Muscle layer of colon (tissue), 2 donors: ENCODE results near the gene CCDC158.
"Not testable (repeated sequence)": the region's sequence is repeated elsewhere in the genome, so short reads cannot be mapped to it uniquely, and the experiment has no call there.

Experiments used
- H3K27ac ChIP-seq: one replicate; pipeline ENCODE4 v1.7.0; 2013; ENCODE audit warnings: low read depth, mild to moderate bottlenecking, low read length, moderate library complexity
- H3K27me3 ChIP-seq, 2 donors: one replicate each; pipeline ENCODE4 v1.7.0; 2013; ENCODE audit warnings: low read length in 2 of 2, mild to moderate bottlenecking in 2 of 2; ENCODE audit not compliant: insufficient read depth in 2 of 2, control insufficient read depth in 1 of 2
- H3K36me3 ChIP-seq: one replicate; pipeline ENCODE4 v1.7.0; 2013; ENCODE audit warnings: mild to moderate bottlenecking, low read length; ENCODE audit not compliant: insufficient read depth
- H3K4me1 ChIP-seq: one replicate; pipeline ENCODE4 v1.7.0; 2013; ENCODE audit warnings: mild to moderate bottlenecking, low read length; ENCODE audit not compliant: insufficient read depth
- H3K4me3 ChIP-seq, 2 donors: one replicate each; pipeline ENCODE4 v1.7.0; 2013; ENCODE audit warnings: low read length in 2 of 2, low read depth in 1 of 2, mild to moderate bottlenecking in 1 of 2, moderate library complexity in 1 of 2
- H3K9ac ChIP-seq: one replicate; pipeline ENCODE4 v1.7.0; 2013; ENCODE audit warnings: low read length
- H3K9me3 ChIP-seq: one replicate; pipeline ENCODE4 v1.7.0; 2013; ENCODE audit warnings: mild to moderate bottlenecking, low read length
- donor health status: abdominal sarcoma.
- donor health status: Adenocarcinoma of cecum.

Gene CCDC158

DNA sequence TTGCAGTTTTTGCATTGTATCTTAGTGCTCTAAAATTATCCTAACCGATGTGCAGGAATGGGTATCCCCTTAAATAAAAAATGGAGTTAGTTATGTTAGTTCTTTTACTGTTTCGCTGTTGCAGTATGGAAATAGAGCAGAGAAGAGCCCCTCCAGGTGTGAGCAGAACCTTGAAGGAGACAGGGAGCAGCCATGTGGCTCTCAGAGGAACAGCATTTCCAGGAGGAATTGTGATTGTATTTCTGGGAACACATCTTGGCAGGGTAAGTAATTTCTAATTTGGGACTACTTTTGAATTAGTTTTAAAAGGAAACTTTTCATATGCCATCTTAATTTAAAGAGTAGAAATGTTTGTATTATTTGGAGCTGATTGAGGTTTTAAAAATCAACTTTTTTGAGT is 5.3 kb upstream of the CCDC158 start:
- Histone ChIP-seq H3K27me3 (no peaks in the 10 kb centered on the region), H3K4me1 (no peaks in the 10 kb centered on the region), H3K9me3 (no peaks in the 10 kb centered on the region), H3K36me3 (no peaks in the 10 kb centered on the region), H3K27ac (no peak overlapping the region), H3K9ac (no peak overlapping the region), H3K4me3 (no peak overlapping the region)

GRCh38 chr4:76423159-76423558 is 2.2 kb upstream of the CCDC158 start:
- H3K36me3 ChIP-seq, H3K9me3 ChIP-seq: not testable (repeated sequence)

DNA sequence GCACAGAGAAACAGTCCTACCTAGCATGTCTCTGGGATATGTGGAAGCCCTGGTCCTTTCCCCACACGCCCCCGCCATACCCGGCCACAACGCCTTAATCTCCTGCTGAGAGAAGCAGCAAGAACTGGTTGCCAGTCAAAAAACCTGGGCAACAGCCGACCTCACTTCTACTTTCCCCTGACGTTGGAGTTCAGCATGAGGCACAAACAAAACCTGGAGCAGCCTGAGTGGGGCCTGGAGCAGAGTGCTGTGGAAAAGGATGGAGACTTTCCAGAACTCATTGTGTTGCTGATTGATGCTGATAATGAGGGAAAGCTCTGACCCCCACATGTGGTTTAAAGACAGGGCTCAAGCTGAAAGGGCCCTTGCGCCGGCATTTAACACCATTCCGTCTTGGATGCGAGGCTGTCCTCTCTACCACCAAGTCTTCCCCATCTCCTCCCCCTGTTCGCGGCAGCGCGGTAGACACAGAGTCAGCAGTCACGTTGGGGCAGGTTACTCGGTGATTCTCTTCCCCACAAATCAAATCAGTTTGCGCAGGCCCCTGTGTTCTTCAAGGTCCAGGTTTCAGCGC is 666 bp downstream of the CCDC158 start:
- Histone ChIP-seq H3K9me3 (no peaks in the 10 kb centered on the region), H3K9ac (no peak overlapping the region), H3K27ac (no peak overlapping the region), H3K27me3 (peaks cover 0 to 12% of the 10 kb centered on the region in 2 donors), H3K36me3 (no peaks in the 10 kb centered on the region), H3K4me3 (peak overlapping the region; percentile 59 to 60), H3K4me1 (peaks cover 9% of the 10 kb centered on the region)

More at GRCh38 chr4:76423159-76423558, 2.2 kb upstream of the CCDC158 start:
- H3K4me3 ChIP-seq, H3K27ac ChIP-seq, H3K9ac ChIP-seq, H3K4me1 ChIP-seq: not testable (repeated sequence)
- peaks cover 0 to 12% of the 10 kb centered on the region in 2 donors for H3K27me3 ChIP-seq

DNA sequence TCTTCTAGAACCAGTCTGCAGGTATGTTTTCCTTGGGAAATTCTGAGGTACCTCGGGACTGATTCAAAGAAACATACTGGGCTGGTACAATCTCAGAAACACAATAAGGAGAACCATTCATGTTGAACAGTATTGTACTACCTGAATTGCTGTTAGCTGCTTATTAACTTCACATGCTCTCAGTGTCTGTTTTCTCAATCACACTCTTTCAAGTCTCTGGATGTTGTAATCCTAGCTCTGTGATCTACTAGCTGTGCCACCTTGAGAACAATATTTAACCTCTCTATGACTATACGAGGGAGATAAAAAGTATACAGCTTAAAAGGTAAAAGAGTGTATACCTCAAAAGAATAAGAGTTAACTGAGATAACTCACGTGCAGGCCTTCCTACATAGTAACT is 10.3 kb downstream of the CCDC158 start:
- Histone ChIP-seq H3K4me3 (no peak overlapping the region), H3K9me3 (no peaks in the 10 kb centered on the region), H3K36me3 (no peaks in the 10 kb centered on the region), H3K27me3 (no peaks in the 10 kb centered on the region), H3K4me1 (no peaks in the 10 kb centered on the region), H3K9ac (no peak overlapping the region), H3K27ac (no peak overlapping the region)

DNA sequence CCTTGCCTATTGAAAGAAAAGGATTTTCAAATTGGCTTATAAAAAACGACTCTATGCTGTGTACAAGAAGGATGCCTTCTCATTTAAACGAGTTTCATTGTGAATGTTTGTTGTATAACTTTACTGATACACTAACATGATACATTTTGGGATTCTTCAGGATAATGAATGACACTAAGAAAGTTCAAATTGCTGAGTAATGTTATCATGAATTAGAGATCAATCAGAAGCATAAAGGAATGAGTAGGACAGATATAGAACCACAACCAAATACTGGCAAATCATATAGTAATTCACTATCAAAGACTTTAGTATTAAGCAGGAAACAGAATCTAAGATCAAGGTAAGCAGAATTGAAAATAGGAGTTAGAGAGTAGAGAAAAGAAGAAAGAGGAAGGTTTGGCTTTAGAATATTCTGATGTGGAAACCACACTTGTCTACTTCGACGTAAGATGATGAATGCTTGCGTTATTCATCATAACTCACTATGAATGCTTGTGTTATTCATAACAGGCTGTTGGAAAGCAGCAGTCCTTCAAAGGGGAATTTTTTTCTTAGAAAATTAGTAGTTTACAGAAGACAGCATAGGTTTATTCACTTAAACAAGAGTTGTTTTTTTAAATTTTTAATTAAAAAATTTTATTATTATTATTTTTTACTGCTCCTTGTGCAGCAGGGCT is 13.4 kb downstream of the CCDC158 start:
- Histone ChIP-seq H3K4me1 (no peaks in the 10 kb centered on the region), H3K4me3 (no peak overlapping the region), H3K27ac (no peak overlapping the region), H3K27me3 (no peaks in the 10 kb centered on the region), H3K9ac (no peak overlapping the region), H3K9me3 (no peaks in the 10 kb centered on the region), H3K36me3 (no peaks in the 10 kb centered on the region)

- Histone ChIP-seq H3K9ac (no peak overlapping the region), H3K4me1 (no peaks in the 10 kb centered on the region), H3K9me3 (no peaks in the 10 kb centered on the region), H3K4me3 (no peak overlapping the region), H3K27me3 (no peaks in the 10 kb centered on the region), H3K36me3 (no peaks in the 10 kb centered on the region), H3K27ac (no peak overlapping the region)
Observed at GRCh38 chr4:76406081-76406480, 14.9 kb downstream of the CCDC158 start.

GRCh38 chr4:76401654-76402053 is 19.3 kb downstream of the CCDC158 start:
- Histone ChIP-seq H3K36me3 (no peaks in the 10 kb centered on the region), H3K9me3 (no peaks in the 10 kb centered on the region), H3K4me1 (no peaks in the 10 kb centered on the region), H3K9ac (no peak overlapping the region), H3K27ac (no peak overlapping the region), H3K4me3 (no peak overlapping the region), H3K27me3 (no peaks in the 10 kb centered on the region)

- H3K9me3 ChIP-seq: no peaks in the 10 kb centered on the region
- H3K27me3 ChIP-seq: no peaks in the 10 kb centered on the region
- no peak overlapping the region for H3K4me3 ChIP-seq
- no peaks in the 10 kb centered on the region for H3K4me1 ChIP-seq
- no peak overlapping the region for H3K9ac ChIP-seq
- no peak overlapping the region for H3K27ac ChIP-seq
- no peaks in the 10 kb centered on the region for H3K36me3 ChIP-seq
Observed at GRCh38 chr4:76388160-76388908, 32.6 kb downstream of the CCDC158 start.

DNA sequence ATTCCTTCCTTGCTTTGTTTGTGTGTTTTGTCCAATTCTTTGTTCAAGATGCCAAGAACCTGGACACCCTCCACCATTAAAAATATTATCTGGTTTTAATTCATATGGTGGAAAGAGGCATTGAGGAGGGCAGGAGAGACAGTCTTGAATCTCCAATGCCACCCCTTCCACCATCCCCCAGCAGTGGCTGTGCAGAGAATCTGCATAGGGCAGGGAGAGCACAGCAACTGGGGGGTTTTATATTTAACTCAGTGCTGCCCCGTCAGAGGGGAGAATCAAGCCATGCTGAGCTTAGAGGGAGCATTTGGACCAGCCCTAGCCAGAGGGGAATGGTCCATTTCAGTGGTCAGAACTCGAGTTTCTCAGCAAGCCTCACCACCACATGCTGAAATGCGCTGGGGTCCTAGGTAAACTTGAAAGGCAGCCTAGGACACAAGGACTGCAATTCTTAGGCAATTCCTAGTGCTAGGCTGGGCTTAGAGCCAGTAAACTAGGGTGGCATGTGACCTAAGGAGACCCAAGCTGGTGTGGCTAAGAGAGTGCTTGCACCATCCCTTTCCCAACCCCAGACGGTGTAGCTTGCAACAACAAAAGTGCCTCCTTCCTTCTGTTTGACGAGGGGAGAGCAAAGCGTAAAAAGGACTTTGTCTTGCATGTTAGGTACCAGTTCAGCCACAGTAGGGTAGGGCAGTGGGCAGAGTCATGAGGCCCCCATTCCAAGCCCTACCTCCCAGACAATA is 34.2 kb downstream of the CCDC158 start:
- Histone ChIP-seq H3K9ac (no peak overlapping the region), H3K9me3 (no peaks in the 10 kb centered on the region), H3K27me3 (no peaks in the 10 kb centered on the region), H3K4me1 (no peaks in the 10 kb centered on the region), H3K36me3 (no peaks in the 10 kb centered on the region), H3K4me3 (no peak overlapping the region), H3K27ac (no peak overlapping the region)

GRCh38 chr4:76385974-76386373 is 35.0 kb downstream of the CCDC158 start:
- Histone ChIP-seq H3K4me3 (no peak overlapping the region), H3K9me3 (no peaks in the 10 kb centered on the region), H3K27ac (no peak overlapping the region), H3K36me3 (no peaks in the 10 kb centered on the region), H3K4me1 (no peaks in the 10 kb centered on the region), H3K9ac (no peak overlapping the region), H3K27me3 (no peaks in the 10 kb centered on the region)

DNA sequence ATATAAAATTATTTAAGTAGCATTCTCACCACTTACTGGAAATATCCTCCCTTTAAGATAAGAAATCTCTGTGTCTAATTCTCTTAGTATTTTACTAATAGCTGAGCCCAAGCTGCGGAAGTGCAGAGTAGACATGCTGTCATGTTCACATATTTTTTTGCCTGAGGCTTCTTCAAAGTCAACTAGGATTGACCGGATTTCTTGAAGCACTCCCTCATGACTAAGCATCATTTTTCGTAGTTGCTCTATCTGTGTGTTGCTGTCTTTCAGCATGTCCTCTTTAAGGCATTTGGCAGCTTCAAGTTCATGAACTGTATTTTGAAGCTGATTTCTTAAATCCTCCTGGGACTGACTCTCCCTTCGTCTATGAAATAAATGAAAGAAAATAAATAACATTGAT is 36.9 kb downstream of the CCDC158 start:
- Histone ChIP-seq H3K4me3 (no peak overlapping the region), H3K9me3 (no peaks in the 10 kb centered on the region), H3K36me3 (no peaks in the 10 kb centered on the region), H3K9ac (no peak overlapping the region), H3K27ac (no peak overlapping the region), H3K27me3 (no peaks in the 10 kb centered on the region), H3K4me1 (no peaks in the 10 kb centered on the region)
